Measurements from ENCODE around the gene PPM1A.

PPM1A gene

DNA sequence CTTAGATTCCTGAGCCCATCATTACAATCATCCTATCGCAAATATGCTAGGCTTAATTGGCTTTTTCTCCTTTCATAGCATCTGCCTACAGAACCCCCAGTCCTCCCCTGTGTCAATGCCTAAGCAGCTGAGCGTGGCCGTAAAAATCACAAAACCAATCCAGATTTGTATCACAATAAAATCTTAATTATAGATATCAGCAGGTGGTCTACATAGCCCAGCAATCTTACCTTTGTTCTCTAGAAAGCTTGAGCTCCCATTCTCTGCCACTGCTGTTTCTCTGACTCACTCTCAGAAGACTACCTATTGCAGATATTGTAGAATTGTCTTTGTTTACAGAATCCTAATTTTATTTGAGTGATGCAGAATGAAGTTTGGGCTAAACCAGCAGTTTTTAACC, 37.9 kb upstream of the PPM1A start:
- peaks cover 0 to 5% of the 10 kb centered on the region in 2 donors for H3K4me1 ChIP-seq (ENCODE audit: control insufficient read depth in 2 of 2, insufficient read depth in 1 of 2, low read depth in 1 of 2, low read length in 2 of 2)
- no peak overlapping the region for H3K4ac ChIP-seq (ENCODE audit: low read length)
- H3K36me3 ChIP-seq (replicated peaks in 1 of 2; ENCODE audit: control insufficient read depth in 2 of 2, insufficient read depth in 2 of 2, low read length in 2 of 2), result no peaks in the 10 kb centered on the region
- H3K27ac ChIP-seq (replicated peaks; ENCODE audit: low read length), result no peak overlapping the region
- H3K79me1 ChIP-seq (ENCODE audit: low read depth, low read length), result no peaks in the 10 kb centered on the region
- no peak overlapping the region for H3K4me3 ChIP-seq (ENCODE audit: low read length in 2 of 2)
- no peak overlapping the region for H4K91ac ChIP-seq (ENCODE audit: low read depth, low read length, poor library complexity)
- H3K18ac ChIP-seq (ENCODE audit: low read length), result no peak overlapping the region
- H2BK5ac ChIP-seq (ENCODE audit: low read length), result no peak overlapping the region
- H3K9me3 ChIP-seq (replicated peaks in 1 of 2; ENCODE audit: control insufficient read depth in 2 of 2, insufficient read depth in 1 of 2, low read depth in 1 of 2, low read length in 2 of 2), result no peaks in the 10 kb centered on the region
- H3K23ac ChIP-seq (ENCODE audit: low read depth, low read length, poor library complexity), result no peak overlapping the region
- H2AFZ ChIP-seq (ENCODE audit: low read length), result no peak overlapping the region
- H2BK12ac ChIP-seq (ENCODE audit: low read length), result no peak overlapping the region
- no peak overlapping the region for H3K9ac ChIP-seq (ENCODE audit: low read depth, low read length, poor library complexity)
- H3K27me3 ChIP-seq (ENCODE audit: control insufficient read depth in 3 of 3, insufficient read depth in 3 of 3, low read depth in 1 of 3, low read length in 3 of 3), result peaks cover 0 to 15% (median 0%) of the 10 kb centered on the region in 3 experiments
- H3K14ac ChIP-seq (ENCODE audit: low read length), result no peak overlapping the region
- no peak for DNase-seq (ENCODE audit: low spot score)
- no CpG with 5 or more reads among the region's 3 CpGs for WGBS, 2 donors (ENCODE audit: extremely low coverage in 2 of 2, insufficient read length in 2 of 2, insufficient replicate concordance in 1 of 2)
- no peak overlapping the region for H2AK5ac ChIP-seq (ENCODE audit: low read depth, low read length)
- no peak overlapping the region for H2BK120ac ChIP-seq (ENCODE audit: low read depth, low read length)
- no peak overlapping the region for H3K4me2 ChIP-seq (ENCODE audit: insufficient read depth, low read length, poor library complexity, severe bottlenecking)
- H4K8ac ChIP-seq (ENCODE audit: low read depth, low read length), result no peak overlapping the region
- no peak overlapping the region for H2BK15ac ChIP-seq (ENCODE audit: low read length)

DNA sequence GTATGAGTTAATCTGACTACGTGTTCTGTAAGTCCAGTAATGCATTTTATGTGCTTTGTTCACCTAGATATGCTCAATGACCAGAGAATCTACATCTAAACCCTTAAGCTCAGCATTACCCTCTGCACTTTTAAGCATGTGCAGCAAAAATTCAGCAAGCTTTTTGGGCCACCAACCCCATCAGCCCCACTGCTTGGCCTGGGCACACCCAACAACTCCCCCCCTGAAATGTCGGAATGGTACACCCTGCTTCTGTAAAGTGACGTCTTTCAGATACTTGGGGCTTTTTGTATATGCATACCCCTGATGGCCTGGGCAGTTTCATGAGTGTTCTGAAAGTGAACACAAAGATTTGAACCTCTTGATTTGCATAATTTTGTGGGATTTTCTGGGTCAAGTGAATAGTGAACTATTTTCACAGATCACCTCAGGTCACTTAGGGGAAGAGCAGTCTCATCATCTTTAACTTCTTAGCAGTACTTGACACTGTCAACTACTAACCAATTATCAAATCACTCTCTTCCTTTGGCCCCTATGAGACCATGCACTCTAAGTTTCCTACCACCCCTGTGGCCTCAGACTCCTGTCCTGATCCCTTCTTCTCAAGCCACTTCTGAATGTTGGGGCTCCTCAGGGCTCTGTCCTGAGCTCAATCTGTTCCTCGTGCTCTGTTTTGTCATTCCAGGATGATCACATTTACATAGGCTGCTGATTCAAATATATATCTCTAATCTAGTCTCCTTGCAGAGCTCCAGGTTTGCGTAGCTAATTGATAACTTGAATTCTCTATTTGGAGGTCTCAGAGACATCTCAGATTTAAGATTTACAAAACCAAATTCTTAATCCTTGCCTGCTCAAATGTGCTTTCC, 36.3 kb upstream of the PPM1A start:
- no peak for DNase-seq (ENCODE audit: low spot score)
- Histone ChIP-seq H3K9ac (ENCODE audit: low read depth, low read length, poor library complexity) (no peak overlapping the region), H2AK5ac (ENCODE audit: low read depth, low read length) (no peak overlapping the region), H2BK5ac (ENCODE audit: low read length) (no peak overlapping the region), H4K8ac (ENCODE audit: low read depth, low read length) (no peak overlapping the region), H2BK12ac (ENCODE audit: low read length) (no peak overlapping the region), H2BK120ac (ENCODE audit: low read depth, low read length) (no peak overlapping the region), H3K23ac (ENCODE audit: low read depth, low read length, poor library complexity) (no peak overlapping the region), H3K4me3 (ENCODE audit: low read length in 2 of 2) (no peak overlapping the region), H3K27ac (replicated peaks; ENCODE audit: low read length) (no peak overlapping the region), H3K79me1 (ENCODE audit: low read depth, low read length) (no peaks in the 10 kb centered on the region), H3K14ac (ENCODE audit: low read length) (no peak overlapping the region), H3K18ac (ENCODE audit: low read length) (no peak overlapping the region), H4K91ac (ENCODE audit: low read depth, low read length, poor library complexity) (no peak overlapping the region), H2BK15ac (ENCODE audit: low read length) (no peak overlapping the region), H3K9me3 (replicated peaks in 1 of 2; ENCODE audit: control insufficient read depth in 2 of 2, insufficient read depth in 1 of 2, low read depth in 1 of 2, low read length in 2 of 2) (no peaks in the 10 kb centered on the region), H3K4me1 (ENCODE audit: control insufficient read depth in 2 of 2, insufficient read depth in 1 of 2, low read depth in 1 of 2, low read length in 2 of 2) (peaks cover 0 to 5% of the 10 kb centered on the region in 2 donors), H3K36me3 (replicated peaks in 1 of 2; ENCODE audit: control insufficient read depth in 2 of 2, insufficient read depth in 2 of 2, low read length in 2 of 2) (no peaks in the 10 kb centered on the region), H3K4me2 (ENCODE audit: insufficient read depth, low read length, poor library complexity, severe bottlenecking) (no peak overlapping the region), H2AFZ (ENCODE audit: low read length) (no peak overlapping the region), H3K27me3 (ENCODE audit: control insufficient read depth in 3 of 3, insufficient read depth in 3 of 3, low read depth in 1 of 3, low read length in 3 of 3) (peaks cover 0 to 13% (median 0%) of the 10 kb centered on the region in 3 experiments), H3K4ac (ENCODE audit: low read length) (no peak overlapping the region)
- no CpG with 5 or more reads among the region's 5 CpGs for WGBS, 2 donors (ENCODE audit: extremely low coverage in 2 of 2, insufficient read length in 2 of 2, insufficient replicate concordance in 1 of 2)

DNA sequence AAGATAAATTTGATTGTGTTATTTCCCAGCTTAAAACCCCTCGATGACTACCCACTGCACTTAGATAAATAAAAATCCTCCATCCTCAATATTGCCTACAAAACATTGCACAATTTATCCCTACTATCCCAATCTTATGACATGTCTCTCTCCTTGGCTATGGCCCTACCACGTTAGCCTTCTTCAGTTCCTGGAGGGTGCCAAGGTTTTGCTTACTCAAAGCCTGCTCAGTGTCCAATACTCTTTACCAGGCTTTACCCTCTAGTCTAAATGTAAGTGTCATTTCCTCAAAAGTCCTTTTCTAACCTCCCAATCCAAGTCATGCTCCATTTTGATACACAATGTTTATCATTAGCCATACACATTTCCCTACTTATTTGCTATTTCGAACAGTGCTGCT, 35.0 kb upstream of the PPM1A start:
- Histone ChIP-seq H2BK5ac (ENCODE audit: low read length) (no peak overlapping the region), H3K36me3 (replicated peaks in 1 of 2; ENCODE audit: control insufficient read depth in 2 of 2, insufficient read depth in 2 of 2, low read length in 2 of 2) (no peaks in the 10 kb centered on the region), H3K79me1 (ENCODE audit: low read depth, low read length) (no peaks in the 10 kb centered on the region), H3K14ac (ENCODE audit: low read length) (no peak overlapping the region), H3K4me2 (ENCODE audit: insufficient read depth, low read length, poor library complexity, severe bottlenecking) (no peak overlapping the region), H3K23ac (ENCODE audit: low read depth, low read length, poor library complexity) (no peak overlapping the region), H2BK12ac (ENCODE audit: low read length) (no peak overlapping the region), H3K9ac (ENCODE audit: low read depth, low read length, poor library complexity) (no peak overlapping the region), H2BK15ac (ENCODE audit: low read length) (no peak overlapping the region), H3K4me3 (ENCODE audit: low read length in 2 of 2) (no peak overlapping the region), H2BK120ac (ENCODE audit: low read depth, low read length) (no peak overlapping the region), H3K18ac (ENCODE audit: low read length) (no peak overlapping the region), H4K91ac (ENCODE audit: low read depth, low read length, poor library complexity) (no peak overlapping the region), H3K4ac (ENCODE audit: low read length) (no peak overlapping the region), H3K9me3 (replicated peaks in 1 of 2; ENCODE audit: control insufficient read depth in 2 of 2, insufficient read depth in 1 of 2, low read depth in 1 of 2, low read length in 2 of 2) (no peaks in the 10 kb centered on the region), H2AFZ (ENCODE audit: low read length) (no peak overlapping the region), H3K27me3 (ENCODE audit: control insufficient read depth in 3 of 3, insufficient read depth in 3 of 3, low read depth in 1 of 3, low read length in 3 of 3) (peaks cover 0 to 8% (median 0%) of the 10 kb centered on the region in 3 experiments), H2AK5ac (ENCODE audit: low read depth, low read length) (no peak overlapping the region), H3K27ac (replicated peaks; ENCODE audit: low read length) (no peak overlapping the region), H4K8ac (ENCODE audit: low read depth, low read length) (no peak overlapping the region), H3K4me1 (ENCODE audit: control insufficient read depth in 2 of 2, insufficient read depth in 1 of 2, low read depth in 1 of 2, low read length in 2 of 2) (peaks cover 0 to 5% of the 10 kb centered on the region in 2 donors)
- DNase-seq (ENCODE audit: low spot score), result no peak
- WGBS, 2 donors (ENCODE audit: extremely low coverage in 2 of 2, insufficient read length in 2 of 2, insufficient replicate concordance in 1 of 2), result no CpG with 5 or more reads among the region's 3 CpGs

DNA sequence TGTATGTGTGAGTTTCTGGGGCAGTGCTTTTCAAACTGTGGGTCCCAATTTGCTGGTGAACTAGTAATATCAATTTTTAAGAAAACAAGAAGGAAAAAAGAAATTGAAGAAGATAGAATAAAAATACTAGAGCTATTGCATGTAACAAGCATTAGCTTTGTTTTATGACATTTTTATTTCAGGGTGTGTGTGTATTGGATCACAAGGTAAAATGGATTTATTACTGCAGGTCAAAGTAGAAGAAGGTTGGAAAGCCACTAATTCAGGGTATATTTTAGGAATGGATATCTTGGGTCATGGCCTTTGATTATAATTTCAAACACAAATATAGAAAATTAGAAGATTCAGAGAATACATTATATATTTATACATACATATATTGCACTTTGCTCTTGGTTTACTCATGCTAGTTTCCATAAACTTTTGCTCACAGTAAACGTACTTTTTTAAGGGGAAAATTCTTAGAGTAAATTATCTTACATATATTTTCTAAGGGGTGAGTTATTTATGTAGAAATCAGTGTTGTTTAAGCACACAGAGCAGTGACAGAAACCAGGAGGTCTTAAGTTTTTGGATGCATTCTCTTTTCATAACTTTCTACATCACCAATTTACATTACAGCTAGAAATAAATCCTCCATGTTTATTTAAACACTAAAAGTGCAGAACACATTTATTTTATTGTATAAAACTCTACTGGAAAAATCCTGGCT, 34.5 kb upstream of the PPM1A start:
- H3K27me3 ChIP-seq (ENCODE audit: control insufficient read depth in 3 of 3, insufficient read depth in 3 of 3, low read depth in 1 of 3, low read length in 3 of 3), result peaks cover 0 to 8% (median 0%) of the 10 kb centered on the region in 3 experiments
- H4K8ac ChIP-seq (ENCODE audit: low read depth, low read length), result no peak overlapping the region
- no peak overlapping the region for H2AK5ac ChIP-seq (ENCODE audit: low read depth, low read length)
- H3K4me3 ChIP-seq (ENCODE audit: low read length in 2 of 2), result no peak overlapping the region
- no peak overlapping the region for H2BK15ac ChIP-seq (ENCODE audit: low read length)
- WGBS, 2 donors (ENCODE audit: extremely low coverage in 2 of 2, insufficient read length in 2 of 2, insufficient replicate concordance in 1 of 2), result no CpG with 5 or more reads among the region's 1 CpG
- H3K79me1 ChIP-seq (ENCODE audit: low read depth, low read length), result no peaks in the 10 kb centered on the region
- H3K4ac ChIP-seq (ENCODE audit: low read length), result no peak overlapping the region
- no peaks in the 10 kb centered on the region for H3K36me3 ChIP-seq (replicated peaks in 1 of 2; ENCODE audit: control insufficient read depth in 2 of 2, insufficient read depth in 2 of 2, low read length in 2 of 2)
- H3K23ac ChIP-seq (ENCODE audit: low read depth, low read length, poor library complexity), result no peak overlapping the region
- H3K4me2 ChIP-seq (ENCODE audit: insufficient read depth, low read length, poor library complexity, severe bottlenecking), result no peak overlapping the region
- H2BK120ac ChIP-seq (ENCODE audit: low read depth, low read length), result no peak overlapping the region
- H3K9me3 ChIP-seq (replicated peaks in 1 of 2; ENCODE audit: control insufficient read depth in 2 of 2, insufficient read depth in 1 of 2, low read depth in 1 of 2, low read length in 2 of 2), result no peaks in the 10 kb centered on the region
- no peak overlapping the region for H3K18ac ChIP-seq (ENCODE audit: low read length)
- H3K27ac ChIP-seq (replicated peaks; ENCODE audit: low read length), result no peak overlapping the region
- no peak overlapping the region for H4K91ac ChIP-seq (ENCODE audit: low read depth, low read length, poor library complexity)
- H2BK12ac ChIP-seq (ENCODE audit: low read length), result no peak overlapping the region
- no peak overlapping the region for H3K14ac ChIP-seq (ENCODE audit: low read length)
- no peak overlapping the region for H2AFZ ChIP-seq (ENCODE audit: low read length)
- no peak overlapping the region for H2BK5ac ChIP-seq (ENCODE audit: low read length)
- H3K9ac ChIP-seq (ENCODE audit: low read depth, low read length, poor library complexity), result no peak overlapping the region
- DNase-seq (ENCODE audit: low spot score), result no peak
- H3K4me1 ChIP-seq (ENCODE audit: control insufficient read depth in 2 of 2, insufficient read depth in 1 of 2, low read depth in 1 of 2, low read length in 2 of 2), result peaks cover 0 to 5% of the 10 kb centered on the region in 2 donors

Data from neuronal stem cell (in vitro differentiated cells).